T follicular helper cell (primary cell): ENCODE measurements around the gene EXPH5.
"Not testable (repeated sequence)": the region's sequence is repeated elsewhere in the genome, so short reads cannot be mapped to it uniquely, and the experiment has no call there.

Experiments
- DNase-seq: peaks from one replicate; pipeline ENCODE4 v3.0.0-alpha.2; 2020; ENCODE audit warnings: low read depth

Gene EXPH5

DNA sequence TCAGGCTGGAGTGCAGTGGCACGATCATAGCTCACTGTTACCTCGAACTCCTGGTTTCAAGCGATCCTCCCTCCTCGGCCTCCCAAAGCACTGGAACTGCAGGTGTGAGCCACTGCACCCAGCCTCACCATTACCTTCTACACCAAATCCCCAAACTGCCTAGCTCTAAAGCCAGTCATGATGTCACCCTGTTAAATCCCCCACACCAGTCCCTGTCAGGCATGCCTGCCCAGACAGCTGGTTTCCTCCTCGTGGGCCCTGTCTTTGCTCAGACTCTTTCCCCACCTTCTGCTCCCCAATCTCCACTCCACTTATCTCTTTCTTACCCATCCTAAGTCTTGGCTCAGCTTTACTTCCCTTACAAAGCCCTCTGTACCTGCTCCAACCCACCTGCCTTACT lies 12.5 kb upstream of the EXPH5 start:
- DNase-seq, result no peak

DNA sequence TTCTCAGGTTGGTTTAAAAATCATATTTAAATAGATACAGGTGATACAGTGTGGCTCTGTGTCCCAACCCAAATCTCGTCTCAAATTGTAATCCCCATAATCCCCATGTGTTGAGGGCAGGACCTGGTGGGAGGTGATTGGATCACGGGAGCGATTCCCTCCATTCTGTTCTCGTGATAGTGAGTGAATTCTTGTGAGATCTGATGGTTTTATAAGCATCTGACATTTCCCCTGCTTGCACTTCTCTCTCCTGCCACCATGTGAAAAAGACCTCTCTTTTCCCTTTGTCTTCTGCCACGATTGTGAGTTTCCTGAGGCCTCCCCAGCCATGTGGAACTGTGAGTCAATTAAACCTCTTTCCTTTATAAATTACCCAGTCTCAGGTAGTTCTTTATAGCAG lies 9.2 kb upstream of the EXPH5 start:
- not testable (repeated sequence) for DNase-seq

GRCh38 chr11:108601150-108601549 lies 7.6 kb upstream of the EXPH5 start:
- no peak for DNase-seq

DNA sequence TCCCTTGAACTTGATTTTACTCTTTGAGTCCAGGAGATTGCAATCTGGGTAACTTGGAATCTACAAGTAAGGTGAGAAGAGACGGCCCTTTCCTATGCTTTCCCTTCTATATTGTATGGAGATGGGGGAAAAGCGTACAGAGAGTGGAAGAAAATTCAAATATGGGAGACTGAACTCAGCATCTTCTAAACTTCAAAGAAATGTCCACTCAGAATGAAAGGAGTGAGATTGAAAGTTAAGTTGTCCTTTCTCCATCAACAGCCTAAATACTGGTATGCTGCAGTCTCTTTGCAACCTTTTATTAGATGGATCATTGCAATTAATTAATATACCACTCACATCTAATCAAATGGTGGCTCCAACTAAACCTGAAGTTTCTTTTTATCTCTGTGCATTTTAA lies 6.4 kb upstream of the EXPH5 start:
- no peak for DNase-seq

- DNase-seq, result no peak
Measured at GRCh38 chr11:108597736-108598355, 4.3 kb upstream of the EXPH5 start.

- DNase-seq, result no peak
Measured at GRCh38 chr11:108596701-108597100, 3.1 kb upstream of the EXPH5 start.

GRCh38 chr11:108593923-108594434 lies 411 bp upstream of the EXPH5 start:
- no peak for DNase-seq

DNA sequence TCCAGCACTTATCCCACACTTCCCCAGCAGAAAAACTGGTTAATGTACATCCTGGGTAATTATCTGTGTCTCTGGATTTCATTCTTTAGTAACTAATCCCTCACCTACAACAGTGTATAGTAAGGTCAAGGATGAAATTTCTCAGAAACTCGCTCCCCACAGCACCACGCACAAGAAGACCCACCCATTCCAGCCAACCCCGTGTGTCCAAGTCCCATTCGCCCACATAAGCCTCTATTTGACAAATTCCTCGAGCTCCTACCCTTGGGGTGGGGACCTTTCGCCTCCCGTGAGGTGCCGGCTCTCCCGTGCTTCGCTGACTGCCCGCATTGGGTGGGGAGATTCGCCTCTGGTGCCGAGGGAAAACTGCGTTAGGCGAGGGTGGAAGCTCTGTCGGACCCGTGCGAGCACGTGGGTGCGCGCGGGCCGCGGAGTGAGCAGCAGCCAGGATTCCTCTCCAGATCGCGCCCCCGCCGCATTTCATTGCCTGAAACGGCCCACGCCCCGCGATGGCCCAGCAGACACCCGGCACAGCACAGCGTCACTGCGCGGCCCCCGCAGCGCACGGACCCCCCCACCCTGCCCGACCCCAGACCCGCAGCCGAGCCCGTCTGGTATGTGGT lies 866 bp downstream of the EXPH5 start:
- peak; percentile 3 for DNase-seq

GRCh38 chr11:108591893-108592292 lies 1.7 kb downstream of the EXPH5 start:
- DNase-seq, result no peak

- no peak for DNase-seq
Measured at GRCh38 chr11:108589136-108589535, 4.4 kb downstream of the EXPH5 start.

DNA sequence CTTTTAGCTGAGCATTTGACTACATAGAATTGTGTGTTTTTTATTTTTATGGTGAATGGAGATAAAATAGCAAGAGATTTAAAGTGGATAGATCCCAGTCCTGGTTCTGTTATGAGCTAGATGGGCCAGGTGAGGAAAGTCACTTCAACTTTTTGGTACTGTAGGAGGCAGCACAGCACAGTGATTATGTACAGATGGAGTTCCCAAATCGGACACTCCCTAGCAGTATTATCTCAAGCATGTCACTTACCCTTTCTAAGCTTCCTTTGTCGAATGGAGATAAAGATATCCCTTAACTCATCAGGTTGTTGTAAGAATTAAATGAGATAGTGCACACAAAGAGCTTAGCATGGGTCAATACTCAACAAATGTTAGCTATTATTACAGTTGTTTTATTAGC lies 5.3 kb downstream of the EXPH5 start:
- DNase-seq, result no peak

- DNase-seq, result no peak
Measured at GRCh38 chr11:108587109-108587508, 6.5 kb downstream of the EXPH5 start.

DNA sequence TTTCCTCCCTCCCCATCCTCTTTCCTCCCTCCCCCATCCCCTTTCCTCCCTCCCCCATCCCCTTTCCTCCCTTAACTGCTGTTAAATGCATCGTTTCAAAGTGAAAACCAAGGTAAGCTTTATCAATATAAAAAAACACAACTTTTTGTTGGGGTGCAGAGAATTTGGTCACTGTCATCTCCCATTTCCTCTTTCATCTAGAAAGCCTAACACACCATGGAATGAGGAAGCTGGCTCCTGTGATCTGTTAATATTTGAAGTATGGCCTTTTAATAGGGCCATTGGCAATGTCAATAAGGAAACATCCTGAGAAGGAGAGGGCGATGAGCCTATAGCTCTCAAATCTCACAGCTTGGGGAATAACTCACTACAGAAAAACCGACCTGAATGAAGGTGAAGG lies 7.0 kb downstream of the EXPH5 start:
- DNase-seq, result no peak

DNA sequence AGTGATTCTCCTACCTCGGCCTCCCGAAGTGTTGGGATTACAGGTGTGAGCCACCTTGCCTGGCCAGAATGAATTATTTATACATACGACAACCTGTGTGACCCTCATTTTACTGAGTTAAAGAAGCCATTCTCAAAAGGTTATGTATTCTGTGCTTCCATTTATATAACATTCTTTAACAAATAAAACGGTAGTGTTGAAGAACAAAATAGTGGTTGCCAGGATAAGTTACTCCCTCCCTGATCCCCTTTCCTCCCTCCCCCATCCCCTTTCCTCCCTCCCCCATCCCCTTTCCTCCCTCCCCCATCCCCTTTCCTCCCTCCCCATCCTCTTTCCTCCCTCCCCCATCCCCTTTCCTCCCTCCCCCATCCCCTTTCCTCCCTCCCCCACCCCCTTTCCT lies 7.4 kb downstream of the EXPH5 start:
- DNase-seq, result not testable (repeated sequence)

- no peak for DNase-seq
Measured at GRCh38 chr11:108584973-108585372, 8.6 kb downstream of the EXPH5 start.

- DNase-seq, result no peak
Measured at GRCh38 chr11:108580645-108581044, 12.9 kb downstream of the EXPH5 start.

GRCh38 chr11:108580043-108580442 lies 13.5 kb downstream of the EXPH5 start:
- DNase-seq, result no peak

GRCh38 chr11:108576523-108576922 lies 17.0 kb downstream of the EXPH5 start:
- DNase-seq, result no peak

- no peak for DNase-seq
Measured at GRCh38 chr11:108574675-108575074, 18.9 kb downstream of the EXPH5 start.

- no peak for DNase-seq
Measured at GRCh38 chr11:108571001-108571400, 22.6 kb downstream of the EXPH5 start.

DNA sequence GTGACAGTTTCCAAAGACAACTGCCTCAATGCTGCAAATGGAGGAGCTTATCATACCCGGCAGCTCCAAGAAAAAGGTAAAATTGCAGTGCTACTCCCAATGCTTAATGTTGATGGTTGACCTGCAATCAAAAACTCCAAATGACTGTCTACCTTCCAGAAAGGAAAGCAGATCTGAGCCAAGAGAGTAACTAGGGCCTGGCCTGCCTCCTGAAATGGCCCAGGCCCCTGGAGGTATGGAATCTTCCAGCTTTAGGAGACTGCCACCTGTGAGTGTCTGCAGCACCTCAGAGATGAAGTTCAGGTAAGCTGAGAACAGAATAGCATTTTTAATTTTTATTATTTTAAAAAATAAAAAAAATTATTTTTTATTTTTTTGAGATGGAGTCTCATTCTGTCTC lies 23.7 kb downstream of the EXPH5 start:
- no peak for DNase-seq

DNA sequence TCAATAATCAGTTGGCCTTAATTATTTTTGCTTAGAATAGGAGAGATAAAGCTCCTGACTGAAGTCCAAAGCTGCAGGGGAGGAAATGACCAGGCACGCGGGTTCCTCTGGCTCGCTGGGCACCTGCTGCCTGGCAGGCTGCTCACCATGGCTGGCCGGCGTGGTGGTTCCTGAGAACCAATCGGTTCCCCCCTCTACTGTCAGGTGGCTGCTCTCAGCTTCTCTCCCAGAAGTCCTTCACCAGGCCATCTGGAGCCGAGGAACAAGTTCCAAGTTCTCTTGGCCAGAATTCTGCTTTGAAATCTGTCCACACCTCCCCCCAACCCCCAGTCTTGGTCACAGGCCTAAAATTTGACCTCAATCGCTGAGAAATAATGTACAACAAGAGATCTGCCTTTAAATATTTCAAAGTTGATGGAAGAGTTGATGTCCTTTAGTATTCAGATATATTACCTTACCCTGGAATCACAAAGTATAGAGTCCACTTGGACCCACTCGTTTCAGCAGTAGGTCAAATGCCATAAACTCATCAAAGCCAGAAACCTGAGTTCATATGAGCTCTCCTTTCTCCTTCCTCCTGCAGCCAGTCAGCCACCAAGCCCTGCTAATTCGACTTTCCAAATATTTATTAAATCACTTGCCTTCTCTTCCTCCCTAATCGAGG lies 25.2 kb downstream of the EXPH5 start:
- DNase-seq, result no peak

DNA sequence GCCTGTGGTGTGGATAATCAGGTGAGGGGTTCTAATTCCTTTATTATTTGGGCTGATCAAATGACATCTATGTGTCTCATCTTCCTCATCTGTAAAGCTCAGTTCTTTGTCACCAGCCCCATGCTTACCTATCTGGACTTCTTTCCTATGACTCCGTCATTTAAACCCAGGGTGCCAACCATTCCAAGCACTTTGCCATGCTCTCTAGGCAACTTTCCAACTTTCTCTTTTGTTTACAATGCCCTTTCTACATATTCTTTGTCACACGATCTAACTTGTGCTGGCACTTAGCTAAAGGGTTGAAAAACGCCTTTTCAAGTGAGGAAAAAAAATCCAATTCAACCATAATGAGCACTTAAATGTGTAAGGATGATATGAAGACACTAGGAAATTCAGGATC lies 27.9 kb downstream of the EXPH5 start:
- no peak for DNase-seq
